HepG2 (cell line): Measurements from ENCODE around the gene PLPP3. TPM values are rescaled to one million over a fixed set of nuclear protein-coding genes. Genes with fewer than 3 reads are reported as not detected.
A peak's percentile ranks its signal among the peaks of the same experiment; 100 is the strongest.

Experiments used
- BHLHE40 ChIP-seq: IDR thresholded peaks from 2 replicates; pipeline ENCODE4 v1.6.1; 2011; ENCODE audit warnings: low read length, improper control_type of control experiment
- DNMT3B ChIP-seq: conservative IDR thresholded peaks from 2 replicates; pipeline ENCODE4 v1.6.1; 2016; ENCODE audit warnings: missing biosample characterization, control low read depth
- HDAC2 ChIP-seq: sonication (generic); formaldehyde crosslinking; IDR thresholded peaks from 2 replicates; pipeline ENCODE4 v1.4.0; 2020; ENCODE audit warnings: missing genetic modification reagents
- HNF4A ChIP-seq: sonication (generic); formaldehyde crosslinking; IDR thresholded peaks from 2 replicates; pipeline ENCODE4 v1.4.0; 2020; ENCODE audit warnings: missing genetic modification reagents
- HOXA3 ChIP-seq: sonication (generic); formaldehyde crosslinking; IDR thresholded peaks from 2 replicates; pipeline ENCODE4 v1.5.0; 2020; ENCODE audit warnings: missing genetic modification reagents
- IRF9 ChIP-seq: sonication (generic); formaldehyde crosslinking; IDR thresholded peaks from 2 replicates; pipeline ENCODE4 v1.8.0; 2022; ENCODE audit warnings: missing genetic modification reagents, mild to moderate bottlenecking, borderline replicate concordance
- MAFK ChIP-seq, 2 experiments: IDR thresholded peaks in 1 of 2; conservative IDR thresholded peaks in 1 of 2; 2 replicates each; pipeline ENCODE4 v1.6.1; 2011; ENCODE audit warnings: improper control_type of control experiment in 2 of 2, low read length in 2 of 2
- MAX ChIP-seq: IDR thresholded peaks from 2 replicates; pipeline ENCODE4 v1.6.1; 2012; ENCODE audit warnings: inconsistent platforms
- MEIS2 ChIP-seq: sonication (generic); formaldehyde crosslinking; IDR thresholded peaks from 2 replicates; pipeline ENCODE4 v1.9.0; 2021; ENCODE audit warnings: mild to moderate bottlenecking, missing genetic modification reagents
- MYC ChIP-seq: sonication (generic); formaldehyde crosslinking; IDR thresholded peaks from 2 replicates; pipeline ENCODE4 v1.9.0; 2021; ENCODE audit warnings: missing genetic modification reagents, borderline replicate concordance
- NFIC ChIP-seq: IDR thresholded peaks from 2 replicates; pipeline ENCODE4 v1.6.1; 2012; ENCODE audit warnings: mild to moderate bottlenecking, low read length, inconsistent platforms
- POLR2A ChIP-seq, 2 experiments: IDR thresholded peaks; 2 replicates each; pipeline ENCODE4 v1.6.1; 2011; ENCODE audit warnings: low read depth in 2 of 2, low read length in 2 of 2, mild to moderate bottlenecking in 1 of 2, moderate library complexity in 1 of 2; ENCODE audit not compliant: insufficient read depth in 1 of 2
- PRPF4 ChIP-seq: fragments of 200-400 bp; formaldehyde crosslinking; IDR thresholded peaks from 2 replicates; pipeline ENCODE4 v1.6.1; 2016; ENCODE audit warnings: low read length, low read depth; ENCODE audit not compliant: poor library complexity, severe bottlenecking
- RXRB ChIP-seq: IDR thresholded peaks from 2 replicates; pipeline ENCODE4 v1.6.1; 2016; ENCODE audit warnings: borderline replicate concordance, missing genetic modification reagents, missing compliant biosample characterization
- SIX4 ChIP-seq: sonication (generic); formaldehyde crosslinking; IDR thresholded peaks from 2 replicates; pipeline ENCODE4 v1.4.0; 2020; ENCODE audit warnings: missing genetic modification reagents
- ZFP91 ChIP-seq: sonication (generic); formaldehyde crosslinking; IDR thresholded peaks from 2 replicates; pipeline ENCODE4 v1.9.0; 2022; ENCODE audit warnings: missing genetic modification reagents, mild to moderate bottlenecking, borderline replicate concordance
- ZKSCAN5 ChIP-seq: sonication (generic); formaldehyde crosslinking; IDR thresholded peaks from 2 replicates; pipeline ENCODE4 v1.5.1; 2020; ENCODE audit warnings: mild to moderate bottlenecking, missing genetic modification reagents
- ZNF124 ChIP-seq: sonication (generic); formaldehyde crosslinking; IDR thresholded peaks from 2 replicates; pipeline ENCODE4 v1.4.0; 2020; ENCODE audit warnings: missing genetic modification reagents
- ZNF556 ChIP-seq: sonication (generic); formaldehyde crosslinking; IDR thresholded peaks from 2 replicates; pipeline ENCODE4 v1.4.0; 2020; ENCODE audit warnings: mild to moderate bottlenecking, missing genetic modification reagents, borderline replicate concordance
- ZNF747 ChIP-seq: sonication (generic); formaldehyde crosslinking; IDR thresholded peaks from 2 replicates; pipeline ENCODE4 v1.8.1; 2023; ENCODE audit warnings: missing genetic modification reagents, mild to moderate bottlenecking, borderline replicate concordance
- polyA plus RNA-seq, 8 experiments: library from polyadenylated mRNA; depleted of rRNA in 3 of 8; stranded (reverse) in 7 of 8; unstranded in 1 of 8; fragments of >200 nt; fragmentation: Illumina TruSeq in 4 of 8; extraction: Trizol in 4 of 8; gene quantifications; 2 replicates each; pipeline versions ENCODE4 v1.2.1 to v1.2.3, GENCODE V29; 2011 to 2016; ENCODE audit warnings: low read depth in 4 of 8, missing spikeins in 1 of 8, mixed read lengths in 1 of 8; ENCODE audit not compliant: insufficient read depth in 1 of 8
- total RNA-seq, 5 experiments: library from RNA; depleted of rRNA; stranded (reverse); fragments of >200 nt; fragmentation: Illumina TruSeq; extraction: Trizol; gene quantifications; 2 replicates each; pipeline ENCODE4 v1.2.3, GENCODE V29; 2016; ENCODE audit warnings: low read depth in 1 of 5
- TF ChIP-seq, protein P1 (sequence below): sonication (generic); formaldehyde crosslinking; IDR thresholded peaks from 2 replicates; pipeline ENCODE4 v1.5.1; 2020; ENCODE audit warnings: mild to moderate bottlenecking, missing genetic modification reagents, moderate library complexity
- TF ChIP-seq, protein P2 (sequence below): sonication (generic); formaldehyde crosslinking; IDR thresholded peaks from 2 replicates; pipeline ENCODE4 v1.4.0; 2020; ENCODE audit warnings: missing genetic modification reagents

Gene PLPP3
- total and polyA plus RNA-seq, 2 of the 13 experiments (the other 11 are each of a cell fraction or from before 2014, with no cell fraction given) = 49.7 to 65.8 TPM

GRCh38 chr1:56509713-56510641 lies 69.4 kb downstream of the PLPP3 start (continued):
- 0 out of 2 replicates have a peak, but pooled peaks have one; percentile 32 for TF ChIP-seq BHLHE40
- 0 out of 2 replicates have a peak, but pooled peaks have one; percentile 18 for TF ChIP-seq MYC (CRISPR knock-in tag)
- no peak for TF ChIP-seq IRF9 (CRISPR knock-in tag)
- TF ChIP-seq ZFP91 (CRISPR knock-in tag) = peak; percentile 99
- peak; percentile 82 for TF ChIP-seq HNF4A (CRISPR knock-in tag)
- TF ChIP-seq ZNF124 (CRISPR knock-in tag) = no peak
- TF ChIP-seq NFIC = peak; percentile 32; the same call in 1 of the 2 replicates
- TF ChIP-seq POLR2A (IDR thresholded peaks at IDR 0.05; ENCODE audit: insufficient read depth in 1 of 2, low read depth in 2 of 2, low read length in 2 of 2) = no peak
- peak; percentile 63; the same call in 1 of the 2 replicates for TF ChIP-seq MAX
- peak; percentile 13 to 24; a peak in 2 of 4 replicates for TF ChIP-seq MAFK (conservative IDR thresholded peaks at IDR 0.05 in 1 of 2, IDR thresholded peaks at IDR 0.05 in 1 of 2; ENCODE audit: low read length in 2 of 2)
- TF ChIP-seq ZNF556 = no peak
- TF ChIP-seq HDAC2 (CRISPR knock-in tag) = peak; percentile 23; the same call in 1 of the 2 replicates
- TF ChIP-seq PRPF4 = peak; percentile 61
- no peak for TF ChIP-seq ZNF747
- TF ChIP-seq HOXA3 = peak; percentile 56; the same call in 1 of the 2 replicates
- peak; percentile 24; the same call in 1 of the 2 replicates for TF ChIP-seq RXRB (CRISPR knock-in tag)
- TF ChIP-seq, protein P1, sequence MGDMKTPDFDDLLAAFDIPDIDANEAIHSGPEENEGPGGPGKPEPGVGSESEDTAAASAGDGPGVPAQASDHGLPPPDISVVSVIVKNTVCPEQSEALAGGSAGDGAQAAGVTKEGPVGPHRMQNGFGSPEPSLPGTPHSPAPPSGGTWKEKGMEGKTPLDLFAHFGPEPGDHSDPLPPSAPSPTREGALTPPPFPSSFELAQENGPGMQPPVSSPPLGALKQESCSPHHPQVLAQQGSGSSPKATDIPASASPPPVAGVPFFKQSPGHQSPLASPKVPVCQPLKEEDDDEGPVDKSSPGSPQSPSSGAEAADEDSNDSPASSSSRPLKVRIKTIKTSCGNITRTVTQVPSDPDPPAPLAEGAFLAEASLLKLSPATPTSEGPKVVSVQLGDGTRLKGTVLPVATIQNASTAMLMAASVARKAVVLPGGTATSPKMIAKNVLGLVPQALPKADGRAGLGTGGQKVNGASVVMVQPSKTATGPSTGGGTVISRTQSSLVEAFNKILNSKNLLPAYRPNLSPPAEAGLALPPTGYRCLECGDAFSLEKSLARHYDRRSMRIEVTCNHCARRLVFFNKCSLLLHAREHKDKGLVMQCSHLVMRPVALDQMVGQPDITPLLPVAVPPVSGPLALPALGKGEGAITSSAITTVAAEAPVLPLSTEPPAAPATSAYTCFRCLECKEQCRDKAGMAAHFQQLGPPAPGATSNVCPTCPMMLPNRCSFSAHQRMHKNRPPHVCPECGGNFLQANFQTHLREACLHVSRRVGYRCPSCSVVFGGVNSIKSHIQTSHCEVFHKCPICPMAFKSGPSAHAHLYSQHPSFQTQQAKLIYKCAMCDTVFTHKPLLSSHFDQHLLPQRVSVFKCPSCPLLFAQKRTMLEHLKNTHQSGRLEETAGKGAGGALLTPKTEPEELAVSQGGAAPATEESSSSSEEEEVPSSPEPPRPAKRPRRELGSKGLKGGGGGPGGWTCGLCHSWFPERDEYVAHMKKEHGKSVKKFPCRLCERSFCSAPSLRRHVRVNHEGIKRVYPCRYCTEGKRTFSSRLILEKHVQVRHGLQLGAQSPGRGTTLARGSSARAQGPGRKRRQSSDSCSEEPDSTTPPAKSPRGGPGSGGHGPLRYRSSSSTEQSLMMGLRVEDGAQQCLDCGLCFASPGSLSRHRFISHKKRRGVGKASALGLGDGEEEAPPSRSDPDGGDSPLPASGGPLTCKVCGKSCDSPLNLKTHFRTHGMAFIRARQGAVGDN (CRISPR knock-in tag) = peak; percentile 69
- TF ChIP-seq, protein P2, sequence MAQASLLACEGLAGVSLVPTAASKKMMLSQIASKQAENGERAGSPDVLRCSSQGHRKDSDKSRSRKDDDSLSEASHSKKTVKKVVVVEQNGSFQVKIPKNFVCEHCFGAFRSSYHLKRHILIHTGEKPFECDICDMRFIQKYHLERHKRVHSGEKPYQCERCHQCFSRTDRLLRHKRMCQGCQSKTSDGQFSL (CRISPR knock-in tag) = no peak
- no peak for TF ChIP-seq DNMT3B (CRISPR knock-in tag)
- peak; percentile 56; the same call in 1 of the 2 replicates for TF ChIP-seq MEIS2 (CRISPR knock-in tag)
- no peak for TF ChIP-seq SIX4 (CRISPR knock-in tag)
- TF ChIP-seq ZKSCAN5 (CRISPR knock-in tag) = no peak
